PC-3 (cell line): ENCODE data around the gene COL4A5. TPM values are rescaled to one million over a fixed set of nuclear protein-coding genes. Genes with fewer than 3 reads are reported as not detected.
A peak's percentile ranks its signal among the peaks of the same experiment; 100 is the strongest.

ENCODE experiments used
- ATAC-seq: fragments of 200-7000 bp; cut with Tn5 transposase; 2 replicates; pipeline ENCODE4 v1.9.1; 2020; ENCODE audit warnings: mild to moderate bottlenecking, moderate library complexity
- BruUV-seq: library from RNA; stranded (reverse); fragments of 400-500 nt; replicated peaks from 2 replicates; lab custom pipeline; 2021; lab: Mats Ljungman, UMichigan
- CTCF ChIA-PET: fragments of 300-600 bp; sonication (Branson Sonifier 250); formaldehyde crosslinking; loops from one replicate; lab custom pipeline; 2022; ENCODE audit warnings: antibody characterized with exemption; lab: Charles Lee
- POLR2A ChIA-PET: fragments of 300-600 bp; sonication (Branson Sonifier 250); formaldehyde crosslinking; loops from one replicate; lab custom pipeline; 2022; ENCODE audit warnings: antibody characterized with exemption; ENCODE audit not compliant: unreplicated experiment; lab: Charles Lee
- DNase-seq: peaks from one replicate; pipeline ENCODE4 v3.0.0-alpha.2; 2015
- H2AFZ ChIP-seq: fragments of 300-600 bp; sonication (generic); 2 replicates; pipeline ENCODE4 v1.6.0; 2016; ENCODE audit warnings: antibody characterized with exemption, low read length
- H3F3A ChIP-seq: fragments of 300-600 bp; sonication (generic); one replicate; pipeline ENCODE4 v1.6.0; 2017; ENCODE audit warnings: antibody characterized with exemption, low read length, control low read depth, mild to moderate bottlenecking; ENCODE audit not compliant: unreplicated experiment
- H3K27ac ChIP-seq: fragments of 300-600 bp; sonication (generic); 2 replicates; pipeline ENCODE4 v1.5.1; 2016; ENCODE audit warnings: mild to moderate bottlenecking, low read length
- H3K27me3 ChIP-seq: fragments of 300-600 bp; sonication (generic); 2 replicates; pipeline ENCODE4 v1.6.1; 2016; ENCODE audit warnings: low read length, mixed read lengths
- H3K36me3 ChIP-seq: fragments of 300-600 bp; sonication (generic); 2 replicates; pipeline ENCODE4 v1.6.1; 2016; ENCODE audit warnings: low read depth, mixed run types, low read length, mixed read lengths
- H3K4me1 ChIP-seq: fragments of 300-600 bp; sonication (generic); 2 replicates; pipeline ENCODE4 v1.5.1; 2016; ENCODE audit warnings: low read length; ENCODE audit not compliant: insufficient read depth
- H3K4me2 ChIP-seq: fragments of 300-600 bp; sonication (generic); 2 replicates; pipeline ENCODE4 v1.6.0; 2016; ENCODE audit warnings: low read length
- H3K4me3 ChIP-seq: fragments of 300-600 bp; sonication (generic); 2 replicates; pipeline ENCODE4 v1.5.1; 2016; ENCODE audit warnings: mild to moderate bottlenecking, low read length, mixed read lengths
- H3K79me2 ChIP-seq: fragments of 300-600 bp; sonication (generic); 2 replicates; pipeline ENCODE4 v1.6.1; 2017; ENCODE audit warnings: low read length, mixed read lengths
- H3K9ac ChIP-seq: fragments of 300-600 bp; sonication (generic); 2 replicates; pipeline ENCODE4 v1.6.0; 2016; ENCODE audit warnings: mild to moderate bottlenecking, low read length
- H3K9me2 ChIP-seq: fragments of 300-600 bp; sonication (generic); replicated peaks from 2 replicates; pipeline ENCODE4 v1.6.1; 2016; ENCODE audit warnings: mixed run types, low read length, mixed read lengths
- H3K9me3 ChIP-seq: fragments of 300-600 bp; sonication (generic); 2 replicates; pipeline ENCODE4 v1.6.1; 2016; ENCODE audit warnings: low read length, mixed read lengths
- H4K20me1 ChIP-seq: fragments of 300-600 bp; sonication (generic); 2 replicates; pipeline ENCODE4 v1.6.1; 2016; ENCODE audit warnings: low read length, mixed read lengths
- EZH2 ChIP-seq: fragments of 300-600 bp; sonication (generic); IDR thresholded peaks from one replicate; pipeline ENCODE4 v1.6.1; 2017; ENCODE audit warnings: antibody characterized with exemption, mild to moderate bottlenecking, low read length; ENCODE audit not compliant: unreplicated experiment
- EZH2phosphoT487 ChIP-seq: fragments of 300-600 bp; sonication (generic); IDR thresholded peaks from 2 replicates; pipeline ENCODE4 v1.6.1; 2018; ENCODE audit warnings: mild to moderate bottlenecking, antibody characterized with exemption, low read length, borderline replicate concordance
- intact Hi-C: fragments of 100-400 bp; cut with micrococcal nuclease; formaldehyde crosslinking; loops from 2 replicates; pipeline ENCODE4 v1.9.0; 2023
- total RNA-seq: library from RNA; depleted of rRNA; stranded (reverse); fragments of >200 nt; gene quantifications from 2 replicates; pipeline ENCODE4 v1.2.3, GENCODE V29; 2014
- TF ChIP-seq, protein P1 (sequence below): fragments of 300-600 bp; sonication (generic); conservative IDR thresholded peaks from 2 replicates; pipeline ENCODE4 v1.5.1; 2017; ENCODE audit warnings: antibody characterized with exemption, low read depth, mild to moderate bottlenecking, low read length

The COL4A5 gene
- total RNA-seq, 1 experiment from 2014 or later, result 30.0 TPM

DNA sequence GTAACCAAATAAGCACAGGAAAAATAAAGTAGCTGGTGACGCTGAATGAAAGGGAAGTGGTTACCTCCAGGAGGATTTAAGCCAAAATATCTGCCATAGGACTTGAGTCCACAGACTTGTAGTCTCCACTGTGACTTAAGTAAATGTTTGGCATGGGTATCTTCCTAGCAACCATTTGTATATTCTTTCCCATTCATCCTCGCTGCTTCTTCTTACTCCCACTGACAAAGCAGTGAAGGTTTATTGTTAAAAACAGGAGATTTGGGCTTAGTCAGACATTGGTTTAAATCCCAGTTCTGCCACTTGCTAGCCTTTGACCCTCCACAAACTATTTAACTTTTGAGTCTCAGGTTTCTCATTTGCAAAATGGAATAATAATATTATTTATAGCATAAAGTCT is 23.7 kb upstream of the COL4A5 start:
- no peaks in the 10 kb centered on the region for H3K9me2 ChIP-seq
- CTCF ChIA-PET, result no interaction called here

DNA sequence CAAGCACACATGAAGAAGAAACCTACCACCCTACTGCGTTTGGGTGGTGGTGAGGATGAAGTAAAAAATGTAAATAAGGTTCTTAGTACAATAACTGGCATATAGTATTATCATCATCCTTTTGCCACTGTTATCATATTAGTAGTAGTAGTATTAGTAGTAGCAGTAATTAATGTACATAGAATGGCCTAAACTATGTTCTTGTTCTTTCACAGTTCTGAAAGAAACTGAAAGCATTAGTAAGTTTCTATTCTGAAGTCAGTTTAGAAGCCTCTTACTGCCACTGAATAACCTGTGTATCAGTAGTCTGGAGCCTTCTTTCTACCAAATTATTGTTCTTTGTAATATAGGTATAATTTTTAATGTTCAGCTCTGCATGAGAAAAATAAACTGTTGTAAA is 22.4 kb upstream of the COL4A5 start:
- Histone ChIP-seq H4K20me1 (no peaks in the 10 kb centered on the region), H3K27ac (0 out of 2 replicates have a peak overlapping the region, but pooled peaks have one; percentile 96), H3K4me3 (no peak overlapping the region), H3K27me3 (no peaks in the 10 kb centered on the region), H3K36me3 (no peaks in the 10 kb centered on the region), H3K9ac (no peak overlapping the region), H3K9me3 (no peaks in the 10 kb centered on the region), H3K9me2 (no peaks in the 10 kb centered on the region), H3F3A (no peaks in the 10 kb centered on the region), H2AFZ (no peak overlapping the region), H3K4me2 (no peak overlapping the region), H3K79me2 (no peaks in the 10 kb centered on the region), H3K4me1 (peaks cover 42% of the 10 kb centered on the region)
- POLR2A ChIA-PET, result no interaction called here
- DNase-seq (no peak), ATAC-seq (no peak)
- CTCF ChIA-PET, result no interaction called here
- intact Hi-C loops, result no loop called here
- TF ChIP-seq, protein P1, sequence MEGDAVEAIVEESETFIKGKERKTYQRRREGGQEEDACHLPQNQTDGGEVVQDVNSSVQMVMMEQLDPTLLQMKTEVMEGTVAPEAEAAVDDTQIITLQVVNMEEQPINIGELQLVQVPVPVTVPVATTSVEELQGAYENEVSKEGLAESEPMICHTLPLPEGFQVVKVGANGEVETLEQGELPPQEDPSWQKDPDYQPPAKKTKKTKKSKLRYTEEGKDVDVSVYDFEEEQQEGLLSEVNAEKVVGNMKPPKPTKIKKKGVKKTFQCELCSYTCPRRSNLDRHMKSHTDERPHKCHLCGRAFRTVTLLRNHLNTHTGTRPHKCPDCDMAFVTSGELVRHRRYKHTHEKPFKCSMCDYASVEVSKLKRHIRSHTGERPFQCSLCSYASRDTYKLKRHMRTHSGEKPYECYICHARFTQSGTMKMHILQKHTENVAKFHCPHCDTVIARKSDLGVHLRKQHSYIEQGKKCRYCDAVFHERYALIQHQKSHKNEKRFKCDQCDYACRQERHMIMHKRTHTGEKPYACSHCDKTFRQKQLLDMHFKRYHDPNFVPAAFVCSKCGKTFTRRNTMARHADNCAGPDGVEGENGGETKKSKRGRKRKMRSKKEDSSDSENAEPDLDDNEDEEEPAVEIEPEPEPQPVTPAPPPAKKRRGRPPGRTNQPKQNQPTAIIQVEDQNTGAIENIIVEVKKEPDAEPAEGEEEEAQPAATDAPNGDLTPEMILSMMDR, result no peak
- TF ChIP-seq EZH2phosphoT487, result no peak
- no peak for TF ChIP-seq EZH2
- BruUV-seq, result no TSS peak

More for the DNA sequence above, 23.7 kb upstream of the COL4A5 start:
- Histone ChIP-seq H3K79me2 (no peaks in the 10 kb centered on the region), H3K9me3 (no peaks in the 10 kb centered on the region), H3K27me3 (no peaks in the 10 kb centered on the region), H3K4me1 (peaks cover 49% of the 10 kb centered on the region), H4K20me1 (no peaks in the 10 kb centered on the region), H3K4me3 (no peak overlapping the region), H3K36me3 (no peaks in the 10 kb centered on the region), H3K4me2 (peak overlapping the region; percentile 30), H3K27ac (peak overlapping the region; percentile 96), H2AFZ (no peak overlapping the region), H3F3A (no peaks in the 10 kb centered on the region), H3K9ac (peak overlapping the region; percentile 73)
- intact Hi-C loops, result loop anchor here (1.0 kb wide), 2 partner anchors 16 to 23 kb away; partner anchors contain the start of gene COL4A5
- TF ChIP-seq, protein P1, result no peak
- TF ChIP-seq EZH2 (no peak), EZH2phosphoT487 (no peak)
- DNase-seq (peak; percentile 80), ATAC-seq (peak; percentile 73)
- BruUV-seq, result no TSS peak
- POLR2A ChIA-PET, result no interaction called here

DNA sequence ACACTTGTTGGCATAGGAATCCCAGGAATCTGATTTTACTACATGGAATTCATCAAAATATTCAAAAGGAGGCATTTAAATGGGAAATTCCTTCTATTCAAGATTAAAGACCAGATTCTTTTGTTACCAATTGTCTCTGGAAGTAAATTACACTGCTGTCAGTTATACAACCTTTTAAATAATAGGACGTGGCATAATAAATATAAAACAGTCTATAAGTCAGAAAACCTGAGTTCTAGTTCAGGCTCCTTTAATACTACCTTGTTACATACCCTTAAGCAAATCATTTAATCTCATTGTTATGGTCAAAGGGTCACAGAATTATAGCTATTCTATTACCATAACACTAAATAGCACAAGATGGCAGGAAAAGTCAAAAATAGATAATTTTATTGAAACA is 20.2 kb upstream of the COL4A5 start:
- peaks cover 21% of the 10 kb centered on the region for H3K4me1 ChIP-seq
- H3K4me3 ChIP-seq, result no peak overlapping the region
- no peaks in the 10 kb centered on the region for H3K9me2 ChIP-seq
- intact Hi-C loops, result no loop called here
- H2AFZ ChIP-seq, result no peak overlapping the region
- H3K9me3 ChIP-seq, result no peaks in the 10 kb centered on the region
- ATAC-seq, result no peak
- no peaks in the 10 kb centered on the region for H4K20me1 ChIP-seq
- CTCF ChIA-PET, result no interaction called here
- H3K79me2 ChIP-seq, result no peaks in the 10 kb centered on the region
- TF ChIP-seq EZH2phosphoT487 (no peak), EZH2 (no peak)
- H3K9ac ChIP-seq, result no peak overlapping the region
- H3K27me3 ChIP-seq, result no peaks in the 10 kb centered on the region
- no peaks in the 10 kb centered on the region for H3K36me3 ChIP-seq
- POLR2A ChIA-PET, result no interaction called here
- H3K4me2 ChIP-seq, result no peak overlapping the region
- H3F3A ChIP-seq, result no peaks in the 10 kb centered on the region
- H3K27ac ChIP-seq, result no peak overlapping the region
- BruUV-seq, result no TSS peak
- no peak for DNase-seq
